K562 (cell line): Measurements from ENCODE around the gene PDCD1. TPM values are rescaled to one million over a fixed set of nuclear protein-coding genes. Genes with fewer than 3 reads are reported as not detected.
"Not testable (repeated sequence)": the region's sequence is repeated elsewhere in the genome, so short reads cannot be mapped to it uniquely, and the experiment has no call there.

Experiments
- ATAC-seq: fragments of 200-7000 bp; cut with Tn5 transposase; 3 replicates; pipeline ENCODE4 v1.9.1; 2020; ENCODE audit warnings: moderate library complexity
- BruUV-seq: library from RNA; stranded (reverse); fragments of 400-500 nt; replicated peaks from 2 replicates; lab custom pipeline; 2021; lab: Mats Ljungman, UMichigan
- CTCF ChIA-PET: fragments of 300-600 bp; formaldehyde crosslinking; extraction: SDS; loops from one replicate; lab custom pipeline; 2021; ENCODE audit warnings: low intra/inter-chr PET ratio; lab: Yijun Ruan, JAX
- POLR2A ChIA-PET: fragments of 300-600, 350-650 bp; sonication (Branson Sonifier 250); formaldehyde crosslinking; extraction: SDS; loops from one replicate; lab custom pipeline; 2021; ENCODE audit warnings: antibody characterized with exemption, inconsistent platforms; lab: Yijun Ruan, JAX
- DNase-seq, 4 experiments: peaks; one replicate each; pipeline versions ENCODE4 v3.0.0 to v3.0.0-alpha.2; 2011 to 2018; ENCODE audit warnings: low spot score in 3 of 4, mixed read lengths in 3 of 4; ENCODE audit errors: extremely low read depth in 1 of 4
- FAIRE-seq: peaks from 2 replicates; lab custom pipeline; 2011; peaks lifted over from hg19 to GRCh38; lab: Jason Lieb, UNC
- H2AFZ ChIP-seq: 2 replicates; pipeline ENCODE4 v1.6.0; 2011; ENCODE audit warnings: low read depth, low read length, control low read depth, inconsistent platforms
- H3K27ac ChIP-seq: fragments of 200-600 bp; 3 replicates; pipeline ENCODE4 v1.8.0; 2011; ENCODE audit warnings: low read depth, mild to moderate bottlenecking, control low read depth, inconsistent platforms, low read length, moderate library complexity, mixed read lengths; ENCODE audit errors: extremely low read depth
- H3K27me3 ChIP-seq, 2 experiments: fragments of 300-600 bp in 1 of 2; 2 replicates in 1 of 2; 3 replicates in 1 of 2; pipeline versions ENCODE4 v1.6.0 to v1.8.0; 2011; ENCODE audit warnings: inconsistent platforms in 2 of 2, low read length in 2 of 2, mild to moderate bottlenecking in 1 of 2, mixed read lengths in 1 of 2, moderate library complexity in 1 of 2; ENCODE audit not compliant: control insufficient read depth in 2 of 2, insufficient read depth in 2 of 2
- H3K36me3 ChIP-seq: fragments of 300-600 bp; 3 replicates; pipeline ENCODE4 v1.8.0; 2011; ENCODE audit warnings: mild to moderate bottlenecking, low read length, inconsistent platforms; ENCODE audit not compliant: control insufficient read depth, insufficient read depth
- H3K4me1 ChIP-seq, 2 experiments: fragments of 200-600 bp in 1 of 2; replicated peaks in 1 of 2; 2 replicates in 1 of 2; 3 replicates in 1 of 2; pipeline versions ENCODE4 v1.5.1 to v1.8.0; 2011; ENCODE audit warnings: inconsistent platforms in 2 of 2, low read length in 2 of 2, mild to moderate bottlenecking in 1 of 2, mixed read lengths in 1 of 2, moderate library complexity in 1 of 2; ENCODE audit not compliant: control insufficient read depth in 2 of 2, insufficient read depth in 2 of 2
- H3K4me2 ChIP-seq: 2 replicates; pipeline ENCODE4 v1.6.1; 2011; ENCODE audit warnings: low read length, control low read depth, inconsistent platforms, mixed read lengths; ENCODE audit not compliant: insufficient read depth
- H3K4me3 ChIP-seq: fragments of 200-600 bp; sonication (generic), shearing (Covaris generic); 2 replicates; pipeline ENCODE4 v1.5.1; 2016; ENCODE audit warnings: control low read depth, inconsistent platforms
- H3K79me2 ChIP-seq: fragments of 200-600 bp; 3 replicates; pipeline ENCODE4 v1.8.0; 2011; ENCODE audit warnings: low read length, inconsistent platforms; ENCODE audit not compliant: control insufficient read depth, insufficient read depth
- H3K9ac ChIP-seq, 2 experiments: 2 replicates each; pipeline versions ENCODE4 v1.6.0 to v1.6.1; 2011; ENCODE audit warnings: low read depth in 2 of 2, low read length in 2 of 2, control low read depth in 1 of 2, inconsistent platforms in 1 of 2, mild to moderate bottlenecking in 1 of 2, mixed read lengths in 1 of 2; ENCODE audit not compliant: insufficient read depth in 1 of 2
- H3K9me1 ChIP-seq: one replicate; pipeline ENCODE4 v1.6.0; 2011; ENCODE audit warnings: inconsistent platforms, mild to moderate bottlenecking, low read length, moderate library complexity; ENCODE audit not compliant: control insufficient read depth, insufficient read depth
- H3K9me3 ChIP-seq: replicated peaks from 2 replicates; pipeline ENCODE4 v1.5.1; 2011; ENCODE audit warnings: low read depth, low read length, inconsistent platforms; ENCODE audit not compliant: control insufficient read depth, insufficient read depth
- H4K20me1 ChIP-seq: replicated peaks from 2 replicates; pipeline ENCODE4 v1.6.1; 2011; ENCODE audit warnings: low read length, inconsistent platforms, mixed read lengths; ENCODE audit not compliant: control insufficient read depth, insufficient read depth
- KLF13 ChIP-seq: fragments of 450-650 bp; IDR thresholded peaks from 2 replicates; pipeline ENCODE4 v1.6.1; 2016; ENCODE audit warnings: missing genetic modification characterization, low read depth, mild to moderate bottlenecking, missing compliant biosample characterization, moderate library complexity, borderline replicate concordance
- POLR2AphosphoS2 ChIP-seq: IDR thresholded peaks from 2 replicates; pipeline ENCODE4 v1.6.1; 2012; ENCODE audit warnings: low read length, improper control_type of control experiment
- SIRT6 ChIP-seq: IDR thresholded peaks from one replicate; pipeline ENCODE4 v1.6.1; 2012; ENCODE audit warnings: low read depth, mild to moderate bottlenecking, control low read depth, inconsistent platforms, low read length, moderate library complexity
- SLC30A9 ChIP-seq: fragments of 250-450 bp; sonication (Bioruptor Pico); IDR thresholded peaks from 2 replicates; pipeline ENCODE4 v1.8.0; 2022; ENCODE audit warnings: mild to moderate bottlenecking, moderate library complexity
- WGBS: fragments of 100-300 bp; shearing (Covaris generic); methylation state at CpG from one replicate; pipeline ENCODE4 v1.1.6; 2016; ENCODE audit warnings: low coverage, mixed read lengths; ENCODE audit not compliant: insufficient coverage; ENCODE audit errors: missing lambda C conversion rate; 5-methylcytosine and 5-hydroxymethylcytosine counted together
- in situ Hi-C: fragments of 300-500 bp; cut with MboI; formaldehyde crosslinking; loops from 4 replicates; pipeline ENCODE4 v1.15.0; 2018; ENCODE audit warnings: inconsistent platforms, mixed read lengths
- intact Hi-C: fragments of 100-400 bp; cut with micrococcal nuclease; formaldehyde crosslinking; loops from 2 replicates; pipeline ENCODE4 v1.14.2; 2022
- polyA plus RNA-seq, 8 experiments: library from polyadenylated mRNA; depleted of rRNA in 4 of 8; stranded (reverse) in 5 of 8; unstranded in 3 of 8; fragments of >200 nt; fragmentation: Nextera tagmentation in 2 of 8; fragmentation: Illumina TruSeq in 1 of 8; extraction: Ambion mirVana in 2 of 8; extraction: Trizol in 1 of 8; gene quantifications; 2 replicates each; pipeline versions ENCODE4 v1.2.1 to v1.2.3, GENCODE V29; 2011 to 2014; ENCODE audit warnings: inconsistent platforms in 1 of 8, missing spikeins in 1 of 8
- total RNA-seq, 7 experiments: library from RNA; depleted of rRNA in 6 of 7; stranded (reverse); fragments of >200 nt in 6 of 7; fragmentation: Illumina TruSeq in 2 of 7; extraction: Trizol in 2 of 7; gene quantifications; 2 replicates each; pipeline versions ENCODE4 v1.2.1 to v1.2.3, GENCODE V29; 2011 to 2021; ENCODE audit warnings: low replicate concordance in 1 of 7
- TF ChIP-seq, protein P1 (sequence below), 2 experiments: fragments of 450-650 bp; IDR thresholded peaks; 2 replicates each; pipeline ENCODE4 v1.6.1; 2018; ENCODE audit warnings: mild to moderate bottlenecking in 2 of 2, low read depth in 1 of 2; ENCODE audit not compliant: partially characterized antibody in 2 of 2

The PDCD1 gene
- total and polyA plus RNA-seq, 9 of the 15 experiments (the other 6 are each of a cell fraction or from before 2014, with no cell fraction given) = 0.15 to 2.5 (median 1.0) TPM; not detected in 2

DNA sequence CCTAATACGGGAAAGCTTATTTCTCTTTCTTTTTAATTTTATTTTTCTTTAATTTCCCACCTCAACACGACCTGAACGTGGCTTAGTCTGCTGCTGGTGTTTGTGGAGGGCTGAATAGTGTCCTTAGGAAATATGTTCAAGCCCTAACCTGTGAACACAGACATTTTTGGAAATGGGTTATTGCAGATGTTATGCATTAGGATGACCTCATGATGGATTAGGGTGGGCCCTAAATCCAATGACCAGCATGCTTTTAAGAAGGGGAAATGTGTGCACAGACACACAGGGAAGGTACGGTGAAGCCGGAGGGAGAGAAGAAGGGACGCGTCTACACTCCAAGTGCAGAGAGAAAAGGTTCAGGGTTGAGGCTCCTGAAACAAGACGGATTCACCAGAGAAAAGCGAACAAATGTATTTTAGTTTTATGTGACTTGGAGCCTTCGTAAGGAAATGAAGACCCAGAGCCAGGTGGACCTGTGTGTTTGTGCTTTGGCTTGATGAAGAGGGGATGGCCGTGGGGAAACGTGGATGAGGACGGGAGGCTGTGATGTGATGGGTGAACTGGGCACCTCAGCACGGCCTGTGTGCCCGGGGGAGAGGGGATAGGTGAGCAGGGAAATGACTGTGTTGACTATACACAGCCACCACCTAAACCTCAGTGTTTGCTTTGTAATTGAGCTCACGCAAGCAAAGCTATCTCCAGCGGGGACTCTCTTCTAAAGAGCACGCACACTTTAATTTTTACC lies 48.3 kb upstream of the PDCD1 start:
- CTCF ChIA-PET = no interaction called here
- WGBS = 56% methylated on average over 16 of the region's 18 CpGs
- Histone ChIP-seq H2AFZ (no peak overlapping the region), H3K36me3 (no peaks in the 10 kb centered on the region), H3K27me3 (no peaks in the 10 kb centered on the region), H3K9me3 (no peaks in the 10 kb centered on the region), H3K4me1 (peaks cover 0 to 13% of the 10 kb centered on the region in 2 experiments; a peak in 2 of 5 replicates), H3K9me1 (no peaks in the 10 kb centered on the region), H3K79me2 (no peaks in the 10 kb centered on the region), H3K9ac (no peak overlapping the region), H3K4me2 (no peak overlapping the region), H3K27ac (no peak overlapping the region), H3K4me3 (no peak overlapping the region), H4K20me1 (no peaks in the 10 kb centered on the region)
- DNase-seq (no peak), ATAC-seq (no peak), FAIRE-seq (no peak)
- intact Hi-C loops = no loop called here
- POLR2A ChIA-PET = interaction anchor here (0.6 to 0.8 kb wide), 3 partner anchors 44 to 744 kb away, joined by 3 to 5 read pairs (median 3); no protein-coding TSS in a partner anchor
- no TSS peak for BruUV-seq
- in situ Hi-C loops = no loop called here
- TF ChIP-seq KLF13 (no peak), POLR2AphosphoS2 (no peak), SIRT6 (no peak), SLC30A9 (no peak)
- TF ChIP-seq, protein P1, sequence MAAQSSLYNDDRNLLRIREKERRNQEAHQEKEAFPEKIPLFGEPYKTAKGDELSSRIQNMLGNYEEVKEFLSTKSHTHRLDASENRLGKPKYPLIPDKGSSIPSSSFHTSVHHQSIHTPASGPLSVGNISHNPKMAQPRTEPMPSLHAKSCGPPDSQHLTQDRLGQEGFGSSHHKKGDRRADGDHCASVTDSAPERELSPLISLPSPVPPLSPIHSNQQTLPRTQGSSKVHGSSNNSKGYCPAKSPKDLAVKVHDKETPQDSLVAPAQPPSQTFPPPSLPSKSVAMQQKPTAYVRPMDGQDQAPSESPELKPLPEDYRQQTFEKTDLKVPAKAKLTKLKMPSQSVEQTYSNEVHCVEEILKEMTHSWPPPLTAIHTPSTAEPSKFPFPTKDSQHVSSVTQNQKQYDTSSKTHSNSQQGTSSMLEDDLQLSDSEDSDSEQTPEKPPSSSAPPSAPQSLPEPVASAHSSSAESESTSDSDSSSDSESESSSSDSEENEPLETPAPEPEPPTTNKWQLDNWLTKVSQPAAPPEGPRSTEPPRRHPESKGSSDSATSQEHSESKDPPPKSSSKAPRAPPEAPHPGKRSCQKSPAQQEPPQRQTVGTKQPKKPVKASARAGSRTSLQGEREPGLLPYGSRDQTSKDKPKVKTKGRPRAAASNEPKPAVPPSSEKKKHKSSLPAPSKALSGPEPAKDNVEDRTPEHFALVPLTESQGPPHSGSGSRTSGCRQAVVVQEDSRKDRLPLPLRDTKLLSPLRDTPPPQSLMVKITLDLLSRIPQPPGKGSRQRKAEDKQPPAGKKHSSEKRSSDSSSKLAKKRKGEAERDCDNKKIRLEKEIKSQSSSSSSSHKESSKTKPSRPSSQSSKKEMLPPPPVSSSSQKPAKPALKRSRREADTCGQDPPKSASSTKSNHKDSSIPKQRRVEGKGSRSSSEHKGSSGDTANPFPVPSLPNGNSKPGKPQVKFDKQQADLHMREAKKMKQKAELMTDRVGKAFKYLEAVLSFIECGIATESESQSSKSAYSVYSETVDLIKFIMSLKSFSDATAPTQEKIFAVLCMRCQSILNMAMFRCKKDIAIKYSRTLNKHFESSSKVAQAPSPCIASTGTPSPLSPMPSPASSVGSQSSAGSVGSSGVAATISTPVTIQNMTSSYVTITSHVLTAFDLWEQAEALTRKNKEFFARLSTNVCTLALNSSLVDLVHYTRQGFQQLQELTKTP (IDR thresholded peaks at IDR 0.05; ENCODE audit: low read depth in 1 of 2, partially characterized antibody in 2 of 2) = no peak

DNA sequence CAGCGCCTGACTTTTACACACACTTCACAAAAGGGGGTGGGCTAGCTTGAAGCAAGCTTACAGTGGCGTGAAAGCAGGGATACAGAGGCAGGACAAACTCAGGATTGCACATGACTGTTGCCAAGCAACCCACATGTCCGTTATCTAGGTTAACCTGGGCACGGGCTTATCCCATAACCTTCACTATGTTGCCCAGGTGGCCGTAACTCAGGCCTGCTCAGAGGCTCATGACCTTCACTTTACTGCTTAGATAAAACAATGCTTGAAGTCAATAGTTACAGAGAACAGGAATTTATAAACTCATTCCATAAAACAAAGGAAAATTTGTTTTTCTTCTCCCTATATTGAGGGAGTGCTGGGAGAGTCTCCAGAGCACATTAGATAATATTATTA lies 47.7 kb upstream of the PDCD1 start:
- H3K9me1 ChIP-seq, H3K4me2 ChIP-seq, H3K9ac ChIP-seq, BruUV-seq, H3K79me2 ChIP-seq, intact Hi-C loops, H4K20me1 ChIP-seq, DNase-seq, CTCF ChIA-PET, in situ Hi-C loops, H3K27me3 ChIP-seq, ATAC-seq, H3K27ac ChIP-seq, FAIRE-seq, H3K4me3 ChIP-seq, H3K9me3 ChIP-seq, H3K36me3 ChIP-seq, H2AFZ ChIP-seq: not testable (repeated sequence)
- peaks cover 0 to 18% of the 10 kb centered on the region in 2 experiments; a peak in 2 of 5 replicates for H3K4me1 ChIP-seq
- POLR2A ChIA-PET = interaction anchor here (0.6 kb wide), 1 partner anchor 45 kb away, joined by 3 read pairs; no protein-coding TSS in a partner anchor
- 85% methylated on average over 3 of the region's 5 CpGs for WGBS
